Myocyte (in vitro differentiated cells): ENCODE data around the gene PFKFB2. TPM values are rescaled to one million over a fixed set of nuclear protein-coding genes. Genes with fewer than 3 reads are reported as not detected.

ENCODE experiments used
- DNase-seq: peaks from one replicate; pipeline ENCODE4 v3.0.0-alpha.2; 2012; ENCODE audit warnings: low read depth
- polyA plus RNA-seq: library from polyadenylated mRNA; unstranded; fragments of >200 nt; gene quantifications from one replicate; pipeline ENCODE4 v1.2.1, GENCODE V29; 2012; ENCODE audit warnings: missing spikeins
- total RNA-seq: library from RNA; depleted of rRNA; stranded (reverse); fragments of >200 nt; gene quantifications from 2 replicates; pipeline ENCODE4 v1.2.3, GENCODE V29; 2014

Gene PFKFB2
- 5.7 and 6.0 TPM in 2 replicates for total RNA-seq
- 6.5 TPM for polyA plus RNA-seq

GRCh38 chr1:207052911-207053769 is at the start of gene PFKFB2:
Gene PFKFB2 (plus strand): TSS chr1:207053275. CDS start chr1:207054718, 1,443 bp downstream.
- DNase-seq, result peak; percentile 92

- DNase-seq, result peak; percentile 86
These were observed 47.9 kb upstream of the PFKFB2 start for GRCh38 chr1:207004931-207005830.

GRCh38 chr1:207006083-207006482 is 47.0 kb upstream of the PFKFB2 start:
- no peak for DNase-seq

GRCh38 chr1:207006914-207007313 is 46.2 kb upstream of the PFKFB2 start:
- DNase-seq, result no peak

GRCh38 chr1:207007352-207008033 is 45.6 kb upstream of the PFKFB2 start:
- DNase-seq, result peak; percentile 98

GRCh38 chr1:207009182-207009850 is 43.8 kb upstream of the PFKFB2 start:
- no peak for DNase-seq

- DNase-seq, result no peak
These were observed 43.1 kb upstream of the PFKFB2 start for GRCh38 chr1:207009945-207010344.

- no peak for DNase-seq
These were observed 42.3 kb upstream of the PFKFB2 start for GRCh38 chr1:207010726-207011125.

- DNase-seq, result no peak
These were observed 39.6 kb upstream of the PFKFB2 start for GRCh38 chr1:207013321-207014085.

- no peak for DNase-seq
These were observed 38.3 kb upstream of the PFKFB2 start for GRCh38 chr1:207014728-207015127.

- no peak for DNase-seq
These were observed 37.3 kb upstream of the PFKFB2 start for GRCh38 chr1:207015791-207016190.

- peak; percentile 69 for DNase-seq
These were observed 35.2 kb upstream of the PFKFB2 start for GRCh38 chr1:207017615-207018559.

GRCh38 chr1:207018707-207019106 is 34.4 kb upstream of the PFKFB2 start:
- DNase-seq, result no peak

GRCh38 chr1:207019161-207019560 is 33.9 kb upstream of the PFKFB2 start:
- DNase-seq, result no peak

GRCh38 chr1:207019661-207020060 is 33.4 kb upstream of the PFKFB2 start:
- DNase-seq, result no peak

- DNase-seq, result no peak
These were observed 32.9 kb upstream of the PFKFB2 start for GRCh38 chr1:207020065-207020708.

- DNase-seq, result no peak
These were observed 32.4 kb upstream of the PFKFB2 start for GRCh38 chr1:207020709-207021107.

- DNase-seq, result no peak
These were observed 31.8 kb upstream of the PFKFB2 start for GRCh38 chr1:207021139-207021861.
